GM18873 (cell line): ENCODE results near the gene TXNL4A.

Experiments used
- ATAC-seq: cut with Tn5 transposase; IDR thresholded peaks from one replicate; pipeline ENCODE4 v1.9.1; 2021; ENCODE audit warnings: mild to moderate bottlenecking, moderate library complexity, moderate number of reproducible peaks; ENCODE audit not compliant: unreplicated experiment, low FRiP score

The TXNL4A gene

DNA sequence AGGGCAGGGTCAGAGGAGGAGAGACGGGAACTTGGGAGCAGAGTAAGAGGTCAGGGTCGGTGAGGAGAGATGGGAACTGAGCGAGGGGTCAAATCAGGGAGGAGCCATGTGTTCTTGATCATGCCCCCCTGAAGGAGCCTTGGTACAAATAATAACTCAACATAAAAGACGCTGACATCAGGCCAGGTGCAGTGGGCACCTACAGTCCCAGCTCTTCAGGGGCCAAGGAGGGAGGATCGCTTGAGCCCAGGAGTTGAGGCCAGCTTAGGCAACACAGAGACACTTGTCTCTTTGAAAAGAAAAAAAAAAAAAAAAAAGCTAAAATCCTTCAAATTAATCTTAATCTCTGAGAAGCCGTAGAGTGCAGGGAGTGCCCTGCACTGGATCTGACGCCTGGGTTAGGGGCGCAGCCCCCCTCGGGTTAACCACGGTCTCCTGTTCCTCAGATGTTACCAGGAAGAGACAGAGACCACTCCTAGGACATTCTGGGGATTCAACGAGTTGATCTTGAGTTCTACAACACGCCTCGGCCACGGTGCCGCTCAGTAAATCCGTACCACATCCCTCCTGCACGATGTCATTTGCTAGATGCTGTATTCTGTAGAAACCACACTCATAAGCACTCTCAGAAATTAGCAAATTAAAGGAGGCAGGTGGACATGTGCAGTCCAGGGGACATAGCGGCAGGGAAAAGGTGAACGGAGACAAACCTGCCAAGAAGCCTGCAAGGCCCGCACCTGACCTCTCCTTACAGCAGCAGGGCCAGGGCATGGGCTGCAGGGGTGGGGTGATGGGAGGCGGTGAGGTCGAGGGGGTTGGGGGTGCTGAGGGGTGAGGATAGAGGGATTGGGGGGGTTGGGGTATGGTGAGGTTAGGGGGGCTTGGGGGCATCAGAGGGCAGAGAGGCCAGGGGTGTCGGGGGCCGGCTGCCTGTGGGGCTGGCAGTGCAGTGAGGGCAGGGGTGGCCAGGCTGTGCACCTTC is 66.1 kb downstream of the TXNL4A start:
- ATAC-seq = no peak
